SK-N-SH treated with all-trans-retinoic acid at 6 μM for 48 hours (cell line): ENCODE data around the gene FGFBP2.

Experiments
- GLIS3 ChIP-seq: fragments of 250-450 bp; sonication (Bioruptor Pico); IDR thresholded peaks from 2 replicates; pipeline ENCODE4 v1.5.0; 2020; ENCODE audit warnings: mild to moderate bottlenecking, moderate library complexity
- ISL1 ChIP-seq: fragments of 250-450 bp; sonication (Bioruptor Pico); IDR thresholded peaks from 2 replicates; pipeline ENCODE4 v2.1.2; 2022; ENCODE audit warnings: mild to moderate bottlenecking, moderate library complexity
- TOX ChIP-seq: fragments of 250-450 bp; sonication (Bioruptor Pico); IDR thresholded peaks from 2 replicates; pipeline ENCODE4 v1.8.0; 2021; ENCODE audit warnings: mild to moderate bottlenecking, moderate library complexity, borderline replicate concordance

DNA sequence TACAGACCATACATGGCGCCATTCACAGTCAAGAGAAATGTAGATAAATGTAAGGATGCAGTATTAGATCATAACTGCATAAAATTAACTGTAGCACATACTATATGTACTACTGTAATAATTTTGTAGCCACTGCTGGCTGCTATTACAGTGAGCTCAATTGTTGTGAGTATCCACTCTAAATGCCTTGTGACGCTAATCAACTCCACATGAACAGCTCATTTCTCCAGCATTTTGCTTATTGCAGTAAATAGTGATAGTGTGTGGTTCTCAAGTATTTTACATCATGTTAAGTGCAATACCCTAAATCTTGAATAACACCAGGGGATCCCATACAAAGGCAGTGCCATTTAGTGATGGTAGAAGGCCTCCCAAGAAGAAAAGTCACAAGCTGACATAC, 45.7 kb downstream of the FGFBP2 start:
- TF ChIP-seq GLIS3 (CRISPR knock-in tag) = no peak
- TF ChIP-seq ISL1 (CRISPR knock-in tag) = no peak
- no peak for TF ChIP-seq TOX (CRISPR knock-in tag)
